SK-N-SH treated with all-trans-retinoic acid at 6 μM for 48 hours (cell line): Measurements from ENCODE around the gene GRM2.

Experiments
- ARNTL ChIP-seq: fragments of 450-650 bp; formaldehyde crosslinking; IDR thresholded peaks from 2 replicates; pipeline ENCODE4 v1.5.0; 2020; ENCODE audit warnings: low read depth, mild to moderate bottlenecking, moderate library complexity, borderline replicate concordance
- CSDC2 ChIP-seq: fragments of 250-450 bp; sonication (Bioruptor Pico); IDR thresholded peaks from 2 replicates; pipeline ENCODE4 v1.5.0; 2020; ENCODE audit warnings: mild to moderate bottlenecking, moderate library complexity
- GLIS3 ChIP-seq: fragments of 250-450 bp; sonication (Bioruptor Pico); IDR thresholded peaks from 2 replicates; pipeline ENCODE4 v1.5.0; 2020; ENCODE audit warnings: mild to moderate bottlenecking, moderate library complexity
- PPARA ChIP-seq: fragments of 250-450 bp; sonication (Bioruptor Pico); IDR thresholded peaks from 2 replicates; pipeline ENCODE4 v1.5.0; 2020; ENCODE audit warnings: mild to moderate bottlenecking, borderline replicate concordance
- SNAI2 ChIP-seq: fragments of 250-450 bp; sonication (Bioruptor Pico); IDR thresholded peaks from 2 replicates; pipeline ENCODE4 v1.5.0; 2020; ENCODE audit warnings: mild to moderate bottlenecking, moderate library complexity
- TCF4 ChIP-seq: fragments of 250-450 bp; sonication (Bioruptor Pico); IDR thresholded peaks from 2 replicates; pipeline ENCODE4 v1.8.0; 2021; ENCODE audit warnings: mild to moderate bottlenecking, moderate library complexity, borderline replicate concordance
- ZC3H10 ChIP-seq: fragments of 250-450 bp; sonication (Bioruptor Pico); IDR thresholded peaks from 2 replicates; pipeline ENCODE4 v1.5.1; 2021; ENCODE audit warnings: mild to moderate bottlenecking, moderate library complexity
- ZFP3 ChIP-seq: fragments of 250-450 bp; sonication (Bioruptor Pico); IDR thresholded peaks from 2 replicates; pipeline ENCODE4 v1.5.0; 2020; ENCODE audit warnings: mild to moderate bottlenecking, moderate library complexity
- ZFP30 ChIP-seq: fragments of 450-650 bp; formaldehyde crosslinking; IDR thresholded peaks from 2 replicates; pipeline ENCODE4 v1.5.0; 2022; ENCODE audit warnings: mild to moderate bottlenecking, moderate library complexity
- ZNF565 ChIP-seq: fragments of 450-650 bp; formaldehyde crosslinking; conservative IDR thresholded peaks from 2 replicates; pipeline ENCODE4 v1.5.0; 2020; ENCODE audit warnings: low read depth, mild to moderate bottlenecking, moderate library complexity
- ZNF70 ChIP-seq: fragments of 450-650 bp; formaldehyde crosslinking; IDR thresholded peaks from 2 replicates; pipeline ENCODE4 v1.5.0; 2020; ENCODE audit warnings: mild to moderate bottlenecking, moderate library complexity
- ZNF8 ChIP-seq: fragments of 450-650 bp; formaldehyde crosslinking; IDR thresholded peaks from 2 replicates; pipeline ENCODE4 v1.5.0; 2020; ENCODE audit warnings: mild to moderate bottlenecking, moderate library complexity
- TF ChIP-seq, protein P1 (sequence below): fragments of 250-450 bp; sonication (Bioruptor Pico); IDR thresholded peaks from 2 replicates; pipeline ENCODE4 v1.8.0; 2020; ENCODE audit warnings: mild to moderate bottlenecking, moderate library complexity, borderline replicate concordance
- TF ChIP-seq, protein P2 (sequence below): fragments of 250-450 bp; sonication (Bioruptor Pico); IDR thresholded peaks from 2 replicates; pipeline ENCODE4 v1.5.1; 2020; ENCODE audit warnings: low read depth, mild to moderate bottlenecking, moderate library complexity

- no peak for TF ChIP-seq ZFP3 (CRISPR knock-in tag)
- TF ChIP-seq CSDC2 (CRISPR knock-in tag), result no peak
- TF ChIP-seq ZC3H10 (CRISPR knock-in tag), result no peak
- TF ChIP-seq PPARA (CRISPR knock-in tag), result no peak
- TF ChIP-seq TCF4, result no peak
- no peak for TF ChIP-seq GLIS3 (CRISPR knock-in tag)
- no peak for TF ChIP-seq ZNF565 (CRISPR knock-in tag)
- TF ChIP-seq, protein P1, sequence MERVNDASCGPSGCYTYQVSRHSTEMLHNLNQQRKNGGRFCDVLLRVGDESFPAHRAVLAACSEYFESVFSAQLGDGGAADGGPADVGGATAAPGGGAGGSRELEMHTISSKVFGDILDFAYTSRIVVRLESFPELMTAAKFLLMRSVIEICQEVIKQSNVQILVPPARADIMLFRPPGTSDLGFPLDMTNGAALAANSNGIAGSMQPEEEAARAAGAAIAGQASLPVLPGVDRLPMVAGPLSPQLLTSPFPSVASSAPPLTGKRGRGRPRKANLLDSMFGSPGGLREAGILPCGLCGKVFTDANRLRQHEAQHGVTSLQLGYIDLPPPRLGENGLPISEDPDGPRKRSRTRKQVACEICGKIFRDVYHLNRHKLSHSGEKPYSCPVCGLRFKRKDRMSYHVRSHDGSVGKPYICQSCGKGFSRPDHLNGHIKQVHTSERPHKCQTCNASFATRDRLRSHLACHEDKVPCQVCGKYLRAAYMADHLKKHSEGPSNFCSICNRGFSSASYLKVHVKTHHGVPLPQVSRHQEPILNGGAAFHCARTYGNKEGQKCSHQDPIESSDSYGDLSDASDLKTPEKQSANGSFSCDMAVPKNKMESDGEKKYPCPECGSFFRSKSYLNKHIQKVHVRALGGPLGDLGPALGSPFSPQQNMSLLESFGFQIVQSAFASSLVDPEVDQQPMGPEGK (CRISPR knock-in tag), result no peak
- TF ChIP-seq SNAI2 (CRISPR knock-in tag), result no peak
- no peak for TF ChIP-seq ZNF8
- TF ChIP-seq ZFP30 (CRISPR knock-in tag), result no peak
- TF ChIP-seq, protein P2, sequence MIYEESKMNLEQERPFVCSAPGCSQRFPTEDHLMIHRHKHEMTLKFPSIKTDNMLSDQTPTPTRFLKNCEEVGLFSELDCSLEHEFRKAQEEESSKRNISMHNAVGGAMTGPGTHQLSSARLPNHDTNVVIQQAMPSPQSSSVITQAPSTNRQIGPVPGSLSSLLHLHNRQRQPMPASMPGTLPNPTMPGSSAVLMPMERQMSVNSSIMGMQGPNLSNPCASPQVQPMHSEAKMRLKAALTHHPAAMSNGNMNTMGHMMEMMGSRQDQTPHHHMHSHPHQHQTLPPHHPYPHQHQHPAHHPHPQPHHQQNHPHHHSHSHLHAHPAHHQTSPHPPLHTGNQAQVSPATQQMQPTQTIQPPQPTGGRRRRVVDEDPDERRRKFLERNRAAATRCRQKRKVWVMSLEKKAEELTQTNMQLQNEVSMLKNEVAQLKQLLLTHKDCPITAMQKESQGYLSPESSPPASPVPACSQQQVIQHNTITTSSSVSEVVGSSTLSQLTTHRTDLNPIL (CRISPR knock-in tag), result no peak
- TF ChIP-seq ZNF70 (CRISPR knock-in tag), result no peak
- TF ChIP-seq ARNTL (CRISPR knock-in tag), result no peak
Measured at GRCh38 chr3:51735950-51736349, 29.1 kb downstream of the GRM2 start.
